Measurements from ENCODE around the gene ELAVL4. TPM values are rescaled to one million over a fixed set of nuclear protein-coding genes. Genes with fewer than 3 reads are reported as not detected.
"Not testable (repeated sequence)": the region's sequence is repeated elsewhere in the genome, so short reads cannot be mapped to it uniquely, and the experiment has no call there.

The ELAVL4 gene
- total RNA-seq, 2 experiments from 2014 or later, result not detected

- Mint-ChIP-seq H3K27ac (no peak overlapping the region), H3K4me3 (no peak overlapping the region), H3K9me3 (no peaks in the 10 kb centered on the region), H3K4me1 (no peaks in the 10 kb centered on the region), H3K36me3 (no peaks in the 10 kb centered on the region), H3K27me3 (peaks cover 4% of the 10 kb centered on the region)
- DNase-seq, result no peak
Observed at GRCh38 chr1:50148142-50148923, 39.6 kb downstream of the ELAVL4 start.

DNA sequence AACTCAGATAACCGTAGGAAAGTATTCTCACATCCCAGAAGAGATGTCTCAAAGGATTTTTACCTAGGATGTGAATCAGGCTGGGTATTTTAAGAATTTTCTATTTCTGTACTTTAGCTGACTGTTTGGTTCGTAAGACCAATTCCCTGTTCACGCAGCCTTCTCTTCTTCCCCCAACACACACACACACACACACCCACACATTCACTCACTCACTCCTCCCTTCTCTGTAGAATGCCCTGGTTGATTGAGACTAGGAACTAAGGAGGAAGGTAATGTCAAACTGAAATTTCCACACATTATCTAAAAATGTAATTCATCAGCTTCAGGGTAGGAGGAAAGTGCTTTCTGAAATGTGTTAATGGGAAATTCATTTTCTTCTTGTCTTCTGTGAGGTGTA lies 43.5 kb downstream of the ELAVL4 start:
- no peak for DNase-seq
- Mint-ChIP-seq H3K36me3 (no peaks in the 10 kb centered on the region), H3K27me3 (peaks cover 4% of the 10 kb centered on the region), H3K4me1 (no peaks in the 10 kb centered on the region), H3K9me3 (no peaks in the 10 kb centered on the region), H3K27ac (no peak overlapping the region), H3K4me3 (no peak overlapping the region)

DNA sequence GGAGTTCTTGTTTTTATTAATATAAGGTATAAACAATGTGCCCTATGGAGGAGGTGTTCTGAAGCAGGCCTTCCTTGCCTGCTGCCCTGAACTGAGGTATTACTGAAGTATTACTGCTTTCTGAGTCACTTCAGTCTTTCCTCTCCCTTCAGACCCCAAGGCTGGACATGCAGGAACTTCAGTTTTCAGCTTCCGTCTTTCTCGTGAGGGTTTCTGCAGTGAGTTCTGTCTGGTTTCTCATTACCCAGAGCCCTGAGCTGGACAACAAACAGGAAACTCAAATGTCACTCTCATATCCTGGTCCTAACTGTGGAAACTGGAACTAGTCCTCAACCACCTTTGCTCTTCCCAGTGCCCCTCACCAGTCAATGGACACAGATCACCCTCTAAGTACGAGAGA lies 46.8 kb downstream of the ELAVL4 start:
- H3K27me3 Mint-ChIP-seq, result no peaks in the 10 kb centered on the region
- H3K4me3 Mint-ChIP-seq, result no peak overlapping the region
- H3K4me1 Mint-ChIP-seq, result no peaks in the 10 kb centered on the region
- H3K27ac Mint-ChIP-seq, result no peak overlapping the region
- DNase-seq, result no peak
- H3K9me3 Mint-ChIP-seq, result no peaks in the 10 kb centered on the region
- no peaks in the 10 kb centered on the region for H3K36me3 Mint-ChIP-seq

- Mint-ChIP-seq H3K27me3 (no peaks in the 10 kb centered on the region), H3K36me3 (no peaks in the 10 kb centered on the region), H3K4me1 (no peaks in the 10 kb centered on the region), H3K27ac (no peak overlapping the region), H3K4me3 (no peak overlapping the region), H3K9me3 (no peaks in the 10 kb centered on the region)
- no peak for DNase-seq
Observed at GRCh38 chr1:50156241-50157010, 47.7 kb downstream of the ELAVL4 start.

- Mint-ChIP-seq H3K36me3 (no peaks in the 10 kb centered on the region), H3K4me3 (no peak overlapping the region), H3K4me1 (no peaks in the 10 kb centered on the region), H3K9me3 (no peaks in the 10 kb centered on the region), H3K27ac (no peak overlapping the region), H3K27me3 (no peaks in the 10 kb centered on the region)
- no peak for DNase-seq
Observed at GRCh38 chr1:50157306-50157941, 48.7 kb downstream of the ELAVL4 start.

DNA sequence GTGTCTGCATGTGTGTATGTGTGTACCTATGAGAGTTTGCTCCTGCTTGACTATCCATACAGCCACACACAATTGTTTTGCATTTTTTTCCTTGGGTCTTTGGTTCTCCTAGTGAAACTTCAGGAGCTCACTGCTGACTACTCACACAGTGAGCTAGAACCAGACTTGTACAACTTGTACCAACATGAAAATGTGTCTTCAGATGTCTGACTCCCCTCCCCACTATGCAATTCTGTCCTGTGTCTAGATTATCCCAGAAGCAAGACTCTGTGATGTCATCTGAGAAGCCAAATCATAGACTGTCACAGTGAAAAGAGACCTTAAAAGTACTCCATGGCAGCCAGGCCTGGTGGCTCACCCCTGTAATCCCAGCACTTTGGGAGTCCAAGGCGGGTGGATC lies 49.7 kb downstream of the ELAVL4 start:
- H3K4me1 Mint-ChIP-seq, result no peaks in the 10 kb centered on the region
- no peaks in the 10 kb centered on the region for H3K27me3 Mint-ChIP-seq
- no peak overlapping the region for H3K27ac Mint-ChIP-seq
- no peak overlapping the region for H3K4me3 Mint-ChIP-seq
- no peaks in the 10 kb centered on the region for H3K9me3 Mint-ChIP-seq
- H3K36me3 Mint-ChIP-seq, result no peaks in the 10 kb centered on the region
- no peak for DNase-seq

- Mint-ChIP-seq H3K9me3 (no peaks in the 10 kb centered on the region), H3K4me3 (no peak overlapping the region), H3K27me3 (no peaks in the 10 kb centered on the region), H3K27ac (no peak overlapping the region), H3K4me1 (no peaks in the 10 kb centered on the region), H3K36me3 (no peaks in the 10 kb centered on the region)
- DNase-seq, result no peak
Observed at GRCh38 chr1:50163680-50164079, 55.0 kb downstream of the ELAVL4 start.

GRCh38 chr1:50166351-50166750 lies 57.6 kb downstream of the ELAVL4 start:
- H3K9me3 Mint-ChIP-seq, H3K36me3 Mint-ChIP-seq, H3K27me3 Mint-ChIP-seq, H3K27ac Mint-ChIP-seq, H3K4me3 Mint-ChIP-seq, H3K4me1 Mint-ChIP-seq, DNase-seq: not testable (repeated sequence)

DNA sequence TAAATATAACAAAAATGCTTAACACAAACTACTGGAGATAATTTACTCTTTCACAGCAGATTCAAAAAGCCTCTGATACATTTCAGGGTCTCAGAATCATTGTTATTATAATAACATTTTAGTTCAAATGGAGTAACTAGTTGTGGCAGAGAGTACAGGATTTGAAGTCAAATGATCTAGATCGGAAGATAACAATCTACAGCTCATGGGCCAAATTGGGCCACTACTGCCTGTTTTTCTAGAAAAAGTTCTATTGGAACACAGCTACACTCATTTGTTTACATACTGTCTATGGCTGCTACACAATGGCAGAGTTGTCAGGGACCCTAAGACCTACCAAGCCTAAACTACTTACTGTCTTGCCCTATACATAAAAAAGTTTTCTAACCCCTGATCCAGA lies 63.6 kb downstream of the ELAVL4 start:
- Mint-ChIP-seq H3K27me3 (peaks cover 7% of the 10 kb centered on the region), H3K9me3 (no peaks in the 10 kb centered on the region), H3K4me1 (no peaks in the 10 kb centered on the region), H3K27ac (no peak overlapping the region), H3K4me3 (no peak overlapping the region), H3K36me3 (no peaks in the 10 kb centered on the region)
- DNase-seq, result no peak

DNA sequence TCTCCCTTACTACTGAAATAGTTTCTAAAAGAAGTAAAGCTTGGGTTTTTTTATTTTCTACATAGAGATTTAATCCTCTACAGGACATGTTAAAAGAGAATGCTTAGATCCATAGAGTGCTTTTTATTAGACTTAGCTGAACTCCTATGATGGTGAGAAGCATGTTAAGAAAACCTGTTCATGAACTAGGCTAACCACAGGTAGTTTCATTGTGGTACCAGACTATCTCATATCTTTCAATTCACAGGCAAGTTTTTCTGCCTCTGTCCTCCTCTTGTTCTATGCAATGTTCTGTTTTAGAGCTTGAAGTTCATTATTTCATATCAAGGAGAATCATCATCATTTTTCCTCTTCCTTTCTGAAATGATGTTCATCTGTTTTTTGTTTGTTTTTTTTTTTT lies 65.4 kb downstream of the ELAVL4 start:
- H3K4me3 Mint-ChIP-seq, result no peak overlapping the region
- H3K27ac Mint-ChIP-seq, result no peak overlapping the region
- H3K4me1 Mint-ChIP-seq, result no peaks in the 10 kb centered on the region
- no peaks in the 10 kb centered on the region for H3K9me3 Mint-ChIP-seq
- DNase-seq, result no peak
- peaks cover 11% of the 10 kb centered on the region for H3K27me3 Mint-ChIP-seq
- no peaks in the 10 kb centered on the region for H3K36me3 Mint-ChIP-seq

DNA sequence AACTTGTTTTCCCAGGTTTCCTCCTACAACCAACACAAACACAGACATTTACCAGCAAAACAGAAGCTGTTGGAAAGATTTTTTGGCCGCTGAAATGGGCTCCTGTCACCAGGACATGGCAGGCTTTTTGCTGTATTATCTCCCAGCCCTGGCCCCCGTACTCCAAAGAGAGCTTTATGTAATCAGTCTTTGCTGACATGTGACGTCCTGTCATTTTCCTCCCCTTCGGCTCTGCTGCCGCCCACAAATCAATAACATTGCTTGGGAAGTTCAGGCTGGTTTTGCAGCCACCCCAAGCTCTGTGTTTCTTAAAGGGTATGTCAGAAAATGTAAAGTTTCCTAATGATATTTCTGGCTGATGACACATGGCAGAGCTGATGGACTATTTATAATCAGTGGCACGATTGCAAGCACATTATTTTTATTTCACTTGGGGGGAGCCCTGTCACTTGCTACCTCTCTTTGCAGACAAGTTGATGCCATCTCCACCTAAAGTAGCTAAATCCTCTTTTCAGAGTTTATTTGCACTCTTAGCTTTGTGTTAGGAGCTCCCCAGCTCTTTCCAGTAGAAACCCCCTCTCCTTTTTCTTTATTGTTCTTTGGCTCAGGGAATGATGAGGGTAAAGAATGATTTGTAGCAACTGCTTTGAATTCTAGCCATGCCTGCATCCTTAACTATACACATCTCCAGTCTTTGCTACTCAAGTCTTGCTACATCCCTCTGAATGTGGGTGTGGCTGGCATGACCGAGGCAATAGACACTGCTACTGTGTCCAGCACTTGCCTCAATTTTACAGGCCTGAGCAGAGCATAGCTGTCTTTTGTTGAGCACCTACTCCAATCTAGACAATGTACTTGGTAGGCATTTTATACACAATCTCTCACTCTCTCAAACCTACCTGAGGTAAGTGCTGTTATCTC lies 67.3 kb downstream of the ELAVL4 start:
- Mint-ChIP-seq H3K27ac (no peak overlapping the region), H3K27me3 (peaks cover 11% of the 10 kb centered on the region), H3K36me3 (no peaks in the 10 kb centered on the region)

GRCh38 chr1:50177994-50178393 lies 69.3 kb downstream of the ELAVL4 start:
- no peaks in the 10 kb centered on the region for H3K4me1 Mint-ChIP-seq
- DNase-seq, result no peak
- H3K36me3 Mint-ChIP-seq, result no peaks in the 10 kb centered on the region

More for the DNA sequence above, 67.3 kb downstream of the ELAVL4 start:
- Mint-ChIP-seq H3K9me3 (no peaks in the 10 kb centered on the region), H3K4me1 (no peaks in the 10 kb centered on the region), H3K4me3 (no peak overlapping the region)
- DNase-seq, result no peak

DNA sequence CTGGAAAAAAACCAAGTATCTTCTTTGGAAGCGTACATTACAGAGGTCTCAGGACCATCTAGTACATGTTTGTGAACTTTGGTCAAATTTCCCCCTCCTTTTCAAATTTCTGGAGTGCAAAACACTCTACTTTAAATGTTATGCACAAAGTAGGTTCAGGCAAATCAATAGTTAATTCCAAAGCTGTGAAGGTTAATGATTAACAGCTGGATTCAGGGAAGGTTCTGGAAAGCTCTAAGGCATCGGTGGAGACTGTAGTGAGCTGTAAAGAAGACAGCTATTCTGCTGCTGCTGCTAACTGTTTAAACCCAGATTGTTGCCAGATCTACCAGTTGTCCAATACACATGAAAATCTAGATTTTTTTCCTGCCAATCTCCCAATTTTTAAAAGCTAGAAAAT lies 70.9 kb downstream of the ELAVL4 start:
- no peaks in the 10 kb centered on the region for H3K4me1 Mint-ChIP-seq
- no peak overlapping the region for H3K27ac Mint-ChIP-seq
- H3K4me3 Mint-ChIP-seq, result no peak overlapping the region
- no peak for DNase-seq
- H3K9me3 Mint-ChIP-seq, result no peaks in the 10 kb centered on the region
- H3K27me3 Mint-ChIP-seq, result peaks cover 23% of the 10 kb centered on the region
- H3K36me3 Mint-ChIP-seq, result no peaks in the 10 kb centered on the region

More at GRCh38 chr1:50177994-50178393, 69.3 kb downstream of the ELAVL4 start:
- no peak overlapping the region for H3K27ac Mint-ChIP-seq
- H3K9me3 Mint-ChIP-seq, result no peaks in the 10 kb centered on the region
- peaks cover 14% of the 10 kb centered on the region for H3K27me3 Mint-ChIP-seq
- no peak overlapping the region for H3K4me3 Mint-ChIP-seq

DNA sequence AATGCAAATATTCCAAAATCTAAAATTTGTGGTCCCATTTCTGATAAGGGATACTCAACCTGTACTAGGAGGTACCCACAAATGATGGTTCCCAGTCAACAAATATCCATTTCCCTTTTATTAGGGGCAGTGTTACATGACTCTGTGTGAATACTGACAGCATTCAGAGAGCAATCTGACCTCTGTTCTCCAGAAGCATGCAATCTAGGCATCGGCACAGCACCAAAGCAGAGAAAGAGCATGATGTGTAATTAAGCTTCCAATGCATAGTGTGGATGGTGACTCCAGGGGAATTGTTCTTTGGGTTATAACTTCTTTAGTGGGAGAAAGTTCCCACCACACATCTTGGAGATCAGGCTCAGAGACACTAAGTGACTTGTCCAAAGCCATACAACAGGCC lies 71.6 kb downstream of the ELAVL4 start:
- no peak for DNase-seq
- H3K36me3 Mint-ChIP-seq, result no peaks in the 10 kb centered on the region
- H3K27ac Mint-ChIP-seq, result no peak overlapping the region
- no peak overlapping the region for H3K4me3 Mint-ChIP-seq
- no peaks in the 10 kb centered on the region for H3K4me1 Mint-ChIP-seq
- peaks cover 23% of the 10 kb centered on the region for H3K27me3 Mint-ChIP-seq
- H3K9me3 Mint-ChIP-seq, result no peaks in the 10 kb centered on the region
